WTC11 (cell line): ENCODE results near the gene SLC25A21. TPM values are rescaled to one million over a fixed set of nuclear protein-coding genes. Genes with fewer than 3 reads are reported as not detected.

ENCODE experiments used
- ATAC-seq: fragments of 200-7000 bp; cut with Tn5 transposase; 2 replicates; pipeline ENCODE4 v1.10.0; 2021; ENCODE audit warnings: mild to moderate bottlenecking, moderate library complexity
- CTCF ChIA-PET: fragments of 300-600 bp; sonication (Branson Sonifier 250); formaldehyde crosslinking; loops from one replicate; lab custom pipeline; 2021; ENCODE audit warnings: antibody characterized with exemption; lab: Charles Lee
- POLR2A ChIA-PET: fragments of 350-600 bp; sonication (Branson Sonifier 250); formaldehyde crosslinking; loops from one replicate; lab custom pipeline; 2021; ENCODE audit warnings: antibody characterized with exemption; lab: Charles Lee
- DNase-seq: peaks from one replicate; pipeline ENCODE4 v3.0.0; 2021; ENCODE audit warnings: low spot score
- H3K27ac Mint-ChIP-seq: 2 replicates; pipeline ENCODE4 v1.8.0; 2021; ENCODE audit warnings: mixed read lengths
- H3K27me3 Mint-ChIP-seq: 2 replicates; pipeline ENCODE4 v1.8.0; 2021; ENCODE audit warnings: low read depth, mild to moderate bottlenecking, moderate library complexity, mixed read lengths
- H3K36me3 Mint-ChIP-seq: 2 replicates; pipeline ENCODE4 v1.8.0; 2021; ENCODE audit warnings: mixed read lengths
- H3K4me1 Mint-ChIP-seq: 2 replicates; pipeline ENCODE4 v1.8.0; 2022; ENCODE audit warnings: mixed read lengths
- H3K4me3 Mint-ChIP-seq: 2 replicates; pipeline ENCODE4 v1.8.0; 2021; ENCODE audit warnings: mild to moderate bottlenecking, moderate library complexity, mixed read lengths
- H3K9me3 Mint-ChIP-seq: 2 replicates; pipeline ENCODE4 v1.8.0; 2021; ENCODE audit warnings: mixed read lengths
- ATF1 ChIP-seq: sonication (generic); formaldehyde crosslinking; IDR thresholded peaks from 2 replicates; pipeline ENCODE4 v1.8.1; 2023; ENCODE audit warnings: mild to moderate bottlenecking, moderate library complexity, missing genetic modification reagents
- ATF2 ChIP-seq: sonication (generic); formaldehyde crosslinking; IDR thresholded peaks from 2 replicates; pipeline ENCODE4 v1.8.1; 2022; ENCODE audit warnings: low read depth, missing genetic modification reagents, borderline replicate concordance
- EMX1 ChIP-seq: fragments of 250-450 bp; sonication (Bioruptor Pico); IDR thresholded peaks from 2 replicates; pipeline ENCODE4 v1.8.0; 2021; ENCODE audit warnings: mild to moderate bottlenecking
- ESRRA ChIP-seq: sonication (generic); formaldehyde crosslinking; IDR thresholded peaks from 2 replicates; pipeline ENCODE4 v1.8.1; 2022; ENCODE audit warnings: mild to moderate bottlenecking, missing genetic modification reagents, borderline replicate concordance
- GTF2I ChIP-seq: fragments of 250-450 bp; sonication (Bioruptor Pico); conservative IDR thresholded peaks from 2 replicates; pipeline ENCODE4 v1.4.0; 2021; ENCODE audit warnings: mild to moderate bottlenecking
- HMGA2 ChIP-seq: fragments of 250-450 bp; sonication (Bioruptor Pico); IDR thresholded peaks from 2 replicates; pipeline ENCODE4 v1.4.0; 2021; ENCODE audit warnings: mild to moderate bottlenecking, moderate library complexity
- JUN ChIP-seq: sonication (generic); formaldehyde crosslinking; IDR thresholded peaks from 2 replicates; pipeline ENCODE4 v1.8.0; 2023; ENCODE audit warnings: mild to moderate bottlenecking, missing genetic modification reagents
- KAT7 ChIP-seq: sonication (generic); formaldehyde crosslinking; IDR thresholded peaks from 2 replicates; pipeline ENCODE4 v1.8.1; 2023; ENCODE audit warnings: missing genetic modification reagents, mild to moderate bottlenecking, borderline replicate concordance
- MLX ChIP-seq: sonication (generic); formaldehyde crosslinking; IDR thresholded peaks from 2 replicates; pipeline ENCODE4 v1.8.1; 2023; ENCODE audit warnings: mild to moderate bottlenecking, missing genetic modification reagents, moderate library complexity
- NFATC4 ChIP-seq: fragments of 250-450 bp; sonication (Bioruptor Pico); IDR thresholded peaks from 2 replicates; pipeline ENCODE4 v1.9.0; 2021; ENCODE audit warnings: mild to moderate bottlenecking
- NR2C2 ChIP-seq: sonication (generic); formaldehyde crosslinking; IDR thresholded peaks from 2 replicates; pipeline ENCODE4 v1.8.0; 2022; ENCODE audit warnings: mild to moderate bottlenecking, missing genetic modification reagents
- NR3C1 ChIP-seq: sonication (generic); formaldehyde crosslinking; conservative IDR thresholded peaks from 2 replicates; pipeline ENCODE4 v1.8.1; 2023; ENCODE audit warnings: low read depth, mild to moderate bottlenecking, missing genetic modification reagents
- STAT6 ChIP-seq: sonication (generic); formaldehyde crosslinking; conservative IDR thresholded peaks from 2 replicates; pipeline ENCODE4 v1.8.1; 2023; ENCODE audit warnings: mild to moderate bottlenecking, low read depth, missing genetic modification reagents, moderate library complexity
- TEAD1 ChIP-seq: sonication (generic); formaldehyde crosslinking; IDR thresholded peaks from 2 replicates; pipeline ENCODE4 v1.8.0; 2022; ENCODE audit warnings: mild to moderate bottlenecking, missing genetic modification reagents
- ZNF263 ChIP-seq: sonication (generic); formaldehyde crosslinking; IDR thresholded peaks from 2 replicates; pipeline ENCODE4 v1.8.1; 2022; ENCODE audit warnings: low read depth, mild to moderate bottlenecking, moderate library complexity, missing genetic modification reagents
- ZNF416 ChIP-seq: fragments of 250-450 bp; sonication (Bioruptor Pico); IDR thresholded peaks from 2 replicates; pipeline ENCODE4 v1.9.0; 2021; ENCODE audit warnings: mild to moderate bottlenecking, inconsistent platforms
- ZNF512 ChIP-seq: sonication (generic); formaldehyde crosslinking; IDR thresholded peaks from 2 replicates; pipeline ENCODE4 v1.8.1; 2022; ENCODE audit warnings: missing genetic modification reagents, borderline replicate concordance
- ZNF671 ChIP-seq: fragments of 250-450 bp; sonication (Bioruptor Pico); IDR thresholded peaks from 2 replicates; pipeline ENCODE4 v1.8.0; 2021; ENCODE audit warnings: mild to moderate bottlenecking
- total RNA-seq: library from RNA; stranded (reverse); gene quantifications from 3 replicates; pipeline ENCODE4 v1.2.3, GENCODE V29; 2021

Gene SLC25A21
- total RNA-seq, 1 experiment from 2014 or later, result 8.2 TPM

- ATAC-seq (no peak), DNase-seq (no peak)
- H3K4me3 Mint-ChIP-seq, result no peak overlapping the region
- TF ChIP-seq TEAD1, result no peak
- H3K9me3 Mint-ChIP-seq, result no peaks in the 10 kb centered on the region
- CTCF ChIA-PET, result no interaction called here
- POLR2A ChIA-PET, result no interaction called here
- no peaks in the 10 kb centered on the region for H3K27me3 Mint-ChIP-seq
- H3K27ac Mint-ChIP-seq, result no peak overlapping the region
- peaks cover 7% of the 10 kb centered on the region; the same call in 1 of the 2 replicates for H3K4me1 Mint-ChIP-seq
- H3K36me3 Mint-ChIP-seq, result no peaks in the 10 kb centered on the region
Observed at GRCh38 chr14:37093364-37093763, 79.0 kb downstream of the SLC25A21 start.

GRCh38 chr14:37091651-37092050 is 80.8 kb downstream of the SLC25A21 start:
- POLR2A ChIA-PET, result no interaction called here
- no peak for TF ChIP-seq ESRRA (CRISPR knock-in tag)
- no peak for TF ChIP-seq ZNF512 (CRISPR knock-in tag)
- no peak for TF ChIP-seq JUN
- no peak for TF ChIP-seq GTF2I (CRISPR knock-in tag)
- TF ChIP-seq ZNF671 (CRISPR knock-in tag), result no peak
- no peak for TF ChIP-seq ATF2 (CRISPR knock-in tag)
- TF ChIP-seq TEAD1, result no peak
- TF ChIP-seq HMGA2, result no peak
- no peak for TF ChIP-seq MLX (CRISPR knock-in tag)
- TF ChIP-seq EMX1 (CRISPR knock-in tag), result no peak
- TF ChIP-seq STAT6 (CRISPR knock-in tag), result no peak
- no peak for TF ChIP-seq ATF1 (CRISPR knock-in tag)
- no peak for TF ChIP-seq NFATC4
- TF ChIP-seq ZNF263 (CRISPR knock-in tag), result no peak
- TF ChIP-seq NR3C1, result no peak
- CTCF ChIA-PET, result no interaction called here

GRCh38 chr14:37090026-37090425 is 82.4 kb downstream of the SLC25A21 start:
- no peaks in the 10 kb centered on the region for H3K36me3 Mint-ChIP-seq
- DNase-seq (no peak), ATAC-seq (no peak)
- H3K27me3 Mint-ChIP-seq, result no peaks in the 10 kb centered on the region
- H3K4me3 Mint-ChIP-seq, result no peak overlapping the region
- no peaks in the 10 kb centered on the region for H3K9me3 Mint-ChIP-seq
- TF ChIP-seq NR2C2 (CRISPR knock-in tag) (no peak), KAT7 (CRISPR knock-in tag) (no peak), ZNF416 (CRISPR knock-in tag) (no peak)
- H3K4me1 Mint-ChIP-seq, result peaks cover 7% of the 10 kb centered on the region; the same call in 1 of the 2 replicates
- POLR2A ChIA-PET, result no interaction called here
- CTCF ChIA-PET, result no interaction called here
- no peak overlapping the region; the same call in 1 of the 2 replicates for H3K27ac Mint-ChIP-seq

More at GRCh38 chr14:37091651-37092050, 80.8 kb downstream of the SLC25A21 start:
- H3K9me3 Mint-ChIP-seq, result no peaks in the 10 kb centered on the region
- DNase-seq (no peak), ATAC-seq (no peak)
- no peaks in the 10 kb centered on the region for H3K27me3 Mint-ChIP-seq
- no peaks in the 10 kb centered on the region for H3K36me3 Mint-ChIP-seq
- H3K4me3 Mint-ChIP-seq, result no peak overlapping the region
- H3K27ac Mint-ChIP-seq, result no peak overlapping the region
- peaks cover 7% of the 10 kb centered on the region; the same call in 1 of the 2 replicates for H3K4me1 Mint-ChIP-seq
